IPS DF 6.9 (cell line): ENCODE data around the gene NOG.

Experiments
- DNase-seq: peaks from one replicate; pipeline ENCODE4 v3.0.0-alpha.2; 2013; ENCODE audit warnings: low read depth, low spot score
- H3K27ac ChIP-seq: one replicate; pipeline ENCODE4 v1.5.1; 2013; ENCODE audit warnings: low read length, control low read depth
- H3K27me3 ChIP-seq: 2 replicates; pipeline ENCODE4 v1.6.1; 2013; ENCODE audit warnings: mild to moderate bottlenecking, low read length; ENCODE audit not compliant: control insufficient read depth, insufficient read depth
- H3K36me3 ChIP-seq: 2 replicates; pipeline ENCODE4 v1.6.1; 2013; ENCODE audit warnings: low read length; ENCODE audit not compliant: control insufficient read depth, insufficient read depth
- H3K4me1 ChIP-seq: 2 replicates; pipeline ENCODE4 v1.6.1; 2013; ENCODE audit warnings: low read length; ENCODE audit not compliant: control insufficient read depth, insufficient read depth
- H3K4me3 ChIP-seq: 2 replicates; pipeline ENCODE4 v1.5.1; 2013; ENCODE audit warnings: mild to moderate bottlenecking, low read length
- H3K9me3 ChIP-seq: 2 replicates; pipeline ENCODE4 v1.6.1; 2013; ENCODE audit warnings: low read length, inconsistent platforms; ENCODE audit not compliant: control insufficient read depth, insufficient read depth
- WGBS: extraction: QIAGEN DNeasy Blood & Tissue Kit; methylation state at CpG from one replicate; pipeline ENCODE4 v1.1.7; 2013; ENCODE audit warnings: mixed read lengths, missing lambda C conversion rate; ENCODE audit not compliant: insufficient read length, insufficient coverage; 5-methylcytosine and 5-hydroxymethylcytosine counted together

The NOG gene

DNA sequence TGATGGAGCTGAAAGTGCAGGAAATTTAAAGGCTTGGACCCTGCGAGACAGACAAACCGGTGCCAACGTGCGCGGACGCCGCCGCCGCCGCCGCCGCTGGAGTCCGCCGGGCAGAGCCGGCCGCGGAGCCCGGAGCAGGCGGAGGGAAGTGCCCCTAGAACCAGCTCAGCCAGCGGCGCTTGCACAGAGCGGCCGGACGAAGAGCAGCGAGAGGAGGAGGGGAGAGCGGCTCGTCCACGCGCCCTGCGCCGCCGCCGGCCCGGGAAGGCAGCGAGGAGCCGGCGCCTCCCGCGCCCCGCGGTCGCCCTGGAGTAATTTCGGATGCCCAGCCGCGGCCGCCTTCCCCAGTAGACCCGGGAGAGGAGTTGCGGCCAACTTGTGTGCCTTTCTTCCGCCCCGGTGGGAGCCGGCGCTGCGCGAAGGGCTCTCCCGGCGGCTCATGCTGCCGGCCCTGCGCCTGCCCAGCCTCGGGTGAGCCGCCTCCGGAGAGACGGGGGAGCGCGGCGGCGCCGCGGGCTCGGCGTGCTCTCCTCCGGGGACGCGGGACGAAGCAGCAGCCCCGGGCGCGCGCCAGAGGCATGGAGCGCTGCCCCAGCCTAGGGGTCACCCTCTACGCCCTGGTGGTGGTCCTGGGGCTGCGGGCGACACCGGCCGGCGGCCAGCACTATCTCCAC lies at the start of gene NOG:
Gene NOG (plus strand): TSS at position 54 of the 674 bp plus-strand sequence. CDS start 525 bp downstream, at position 579.
- H3K27me3 ChIP-seq = peaks cover 17% of the 10 kb centered on the region; the same call in 1 of the 2 replicates
- no peak for DNase-seq

DNA sequence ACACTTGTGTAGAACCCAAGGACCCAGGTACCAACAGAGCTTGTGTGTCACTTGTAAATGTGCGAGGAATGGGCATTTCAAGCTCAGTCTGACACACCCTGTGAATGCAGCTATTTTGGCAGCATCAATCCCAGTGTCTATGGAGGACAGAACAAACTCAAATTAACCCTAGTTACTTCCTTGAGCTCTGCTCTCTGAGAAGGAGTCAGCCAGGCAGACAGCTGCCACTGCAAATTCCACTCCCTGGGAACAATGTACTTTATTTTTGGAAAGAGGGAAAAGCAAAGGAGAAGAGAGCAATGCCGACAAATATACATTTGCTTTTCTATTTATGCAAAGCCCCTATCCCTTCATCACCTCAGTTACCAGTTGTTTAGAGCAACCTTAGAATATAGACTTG lies 48.4 kb upstream of the NOG start:
- DNase-seq = no peak
- no CpG with 5 or more reads among the region's 2 CpGs for WGBS
- no peak overlapping the region for H3K27ac ChIP-seq
- no peaks in the 10 kb centered on the region for H3K27me3 ChIP-seq
- H3K36me3 ChIP-seq = no peaks in the 10 kb centered on the region
- H3K4me3 ChIP-seq = no peak overlapping the region
- 0 out of 2 replicates have a peak, but pooled peaks cover 2% of the 10 kb centered on the region for H3K4me1 ChIP-seq
- no peaks in the 10 kb centered on the region for H3K9me3 ChIP-seq

More for the DNA sequence above, at the start of gene NOG:
- no peak within 1 kb of the TSS for H3K27ac ChIP-seq
- no CpG with 5 or more reads among the region's 85 CpGs for WGBS
- H3K4me1 ChIP-seq = no peaks in the 10 kb centered on the region
- H3K9me3 ChIP-seq = no peaks in the 10 kb centered on the region
- H3K4me3 ChIP-seq = peak within 1 kb of the TSS; percentile 74; the same call in 1 of the 2 replicates
- no peaks in the 10 kb centered on the region for H3K36me3 ChIP-seq

DNA sequence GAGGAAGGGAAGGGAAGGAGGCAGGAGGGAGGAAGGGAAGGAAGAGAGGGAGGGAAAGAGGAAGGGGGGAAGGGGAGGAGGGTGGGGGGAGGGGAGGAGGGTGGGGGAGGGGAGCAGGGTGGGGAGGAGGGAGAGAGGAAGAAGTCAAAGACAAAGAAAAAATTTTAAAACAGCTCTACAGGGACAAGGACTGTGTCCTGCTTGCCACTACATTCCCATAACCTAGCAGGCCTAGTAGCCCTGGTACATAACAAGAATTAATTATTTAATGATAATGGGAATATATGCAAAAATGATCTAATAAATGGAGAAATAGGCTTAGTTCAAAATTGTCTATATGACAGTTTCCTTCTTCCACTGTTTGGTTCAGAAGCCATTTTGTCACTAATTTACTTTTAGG lies 47.6 kb upstream of the NOG start:
- Histone ChIP-seq H3K36me3 (no peaks in the 10 kb centered on the region), H3K27ac (no peak overlapping the region), H3K4me1 (0 out of 2 replicates have a peak, but pooled peaks cover 2% of the 10 kb centered on the region), H3K27me3 (no peaks in the 10 kb centered on the region), H3K4me3 (no peak overlapping the region), H3K9me3 (no peaks in the 10 kb centered on the region)
- DNase-seq = no peak

DNA sequence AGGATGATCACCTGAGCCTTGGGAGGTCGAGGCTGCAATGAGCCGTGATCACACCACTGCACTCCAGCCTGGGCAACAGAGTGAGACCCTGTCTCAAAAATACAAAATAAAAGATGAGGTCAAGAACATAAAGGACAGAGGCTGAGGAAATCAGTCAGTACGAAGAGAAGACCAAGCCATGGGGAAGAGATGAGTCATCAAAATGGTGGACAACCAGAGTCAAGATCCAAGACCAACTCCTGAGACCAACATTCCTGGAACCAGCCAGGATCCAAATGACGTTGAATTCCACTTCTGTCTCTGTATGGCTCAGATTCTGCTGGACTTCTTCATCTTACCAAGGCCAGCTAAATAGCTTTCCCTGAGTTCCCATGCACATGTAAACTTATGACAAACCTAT lies 44.8 kb upstream of the NOG start:
- no peak overlapping the region for H3K27ac ChIP-seq
- H3K9me3 ChIP-seq = no peaks in the 10 kb centered on the region
- no CpG with 5 or more reads among the region's 4 CpGs for WGBS
- H3K36me3 ChIP-seq = no peaks in the 10 kb centered on the region
- DNase-seq = no peak
- H3K4me3 ChIP-seq = no peak overlapping the region
- H3K4me1 ChIP-seq = 0 out of 2 replicates have a peak, but pooled peaks cover 2% of the 10 kb centered on the region
- H3K27me3 ChIP-seq = no peaks in the 10 kb centered on the region

DNA sequence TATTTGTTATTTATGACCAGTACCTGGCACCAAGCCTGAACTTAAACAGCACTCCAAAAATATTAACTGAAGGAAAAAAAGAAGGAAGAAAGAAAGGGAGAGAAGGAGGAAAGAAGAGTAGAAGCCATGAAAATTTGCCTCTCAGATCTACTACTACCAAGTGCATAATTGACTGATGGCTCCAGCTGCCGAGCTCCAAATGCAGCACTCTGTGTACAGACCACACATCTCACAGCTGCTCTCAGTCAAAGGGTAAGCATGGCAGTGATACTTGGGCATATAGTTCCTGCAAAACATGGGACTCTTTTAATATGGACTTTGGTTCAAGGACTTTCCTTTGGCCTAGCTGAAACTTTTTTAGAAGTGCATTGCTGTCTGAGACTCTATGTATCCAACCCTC lies 44.0 kb upstream of the NOG start:
- Histone ChIP-seq H3K9me3 (no peaks in the 10 kb centered on the region), H3K36me3 (no peaks in the 10 kb centered on the region), H3K4me1 (0 out of 2 replicates have a peak, but pooled peaks cover 2% of the 10 kb centered on the region), H3K27me3 (no peaks in the 10 kb centered on the region), H3K4me3 (no peak overlapping the region), H3K27ac (no peak overlapping the region)
- whole genome bisulfite sequencing = no CpG with 5 or more reads among the region's 1 CpG
- DNase-seq = no peak

DNA sequence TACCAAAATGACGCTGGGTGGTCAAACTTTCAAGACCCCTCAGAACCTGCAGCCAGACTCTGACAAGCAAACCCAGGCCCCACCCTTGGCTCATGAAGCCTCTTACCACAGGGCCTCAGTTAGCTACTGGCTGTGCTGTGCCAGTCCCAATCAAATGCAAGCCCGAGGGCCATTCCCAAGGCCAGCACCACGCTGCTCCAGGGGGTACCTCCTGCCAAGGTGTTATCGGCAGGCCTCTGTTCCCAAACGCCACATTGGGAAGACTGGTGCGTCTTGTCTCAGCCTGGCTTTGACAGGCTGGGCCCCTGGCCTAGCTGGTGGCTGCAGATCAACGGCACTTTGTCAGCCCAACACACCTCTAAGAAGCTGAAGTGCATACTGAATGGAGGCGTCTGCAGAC lies 35.8 kb upstream of the NOG start:
- Histone ChIP-seq H3K4me1 (no peaks in the 10 kb centered on the region), H3K27ac (no peak overlapping the region), H3K9me3 (no peaks in the 10 kb centered on the region), H3K27me3 (no peaks in the 10 kb centered on the region), H3K4me3 (no peak overlapping the region), H3K36me3 (no peaks in the 10 kb centered on the region)
- WGBS = no CpG with 5 or more reads among the region's 8 CpGs
- DNase-seq = no peak

DNA sequence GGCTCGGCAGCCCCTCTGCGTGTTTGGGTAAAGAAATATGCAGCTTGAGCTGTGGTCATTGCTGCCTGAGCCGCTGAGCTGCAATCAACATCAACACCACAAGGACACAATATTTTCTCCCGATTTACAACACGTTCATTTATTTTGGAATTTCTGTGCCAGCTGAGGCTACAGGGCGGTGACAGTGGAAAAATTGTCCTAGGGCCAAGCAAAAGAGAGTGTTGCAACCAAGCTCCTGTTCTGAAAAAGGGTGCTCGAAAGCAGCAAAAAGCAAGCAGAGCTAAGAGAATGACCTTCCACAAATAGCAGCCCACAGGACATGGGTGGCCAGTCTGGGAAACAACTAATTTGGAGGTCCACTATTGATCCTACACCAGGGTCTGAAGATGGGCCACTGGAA lies 35.4 kb upstream of the NOG start:
- Histone ChIP-seq H3K4me3 (no peak overlapping the region), H3K27ac (no peak overlapping the region), H3K4me1 (no peaks in the 10 kb centered on the region), H3K36me3 (no peaks in the 10 kb centered on the region), H3K9me3 (no peaks in the 10 kb centered on the region), H3K27me3 (no peaks in the 10 kb centered on the region)
- WGBS = no CpG with 5 or more reads among the region's 7 CpGs
- no peak for DNase-seq

DNA sequence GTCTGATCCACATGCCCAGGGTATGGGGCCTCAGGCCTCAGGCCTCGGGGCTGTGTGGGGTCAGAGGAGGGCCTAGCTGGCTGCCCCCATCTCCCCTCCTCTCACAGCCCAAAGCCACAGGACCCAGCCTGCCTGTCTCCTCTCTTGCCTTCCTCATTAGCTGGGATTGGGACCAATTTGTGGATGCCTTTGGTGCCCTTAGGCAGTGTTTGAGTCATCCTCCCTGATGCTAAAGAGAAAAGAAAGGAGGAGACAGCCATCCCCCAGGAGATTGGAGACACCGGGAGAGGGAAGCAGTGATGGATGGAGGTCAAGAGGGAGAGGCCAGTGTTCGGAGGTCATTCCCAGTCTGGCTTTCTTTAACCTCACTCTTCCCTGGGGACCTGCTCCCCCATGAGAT lies 23.3 kb upstream of the NOG start:
- Histone ChIP-seq H3K27ac (no peak overlapping the region), H3K4me1 (no peaks in the 10 kb centered on the region), H3K4me3 (no peak overlapping the region), H3K9me3 (no peaks in the 10 kb centered on the region), H3K36me3 (no peaks in the 10 kb centered on the region), H3K27me3 (no peaks in the 10 kb centered on the region)
- no peak for DNase-seq
- WGBS = no CpG with 5 or more reads among the region's 3 CpGs

DNA sequence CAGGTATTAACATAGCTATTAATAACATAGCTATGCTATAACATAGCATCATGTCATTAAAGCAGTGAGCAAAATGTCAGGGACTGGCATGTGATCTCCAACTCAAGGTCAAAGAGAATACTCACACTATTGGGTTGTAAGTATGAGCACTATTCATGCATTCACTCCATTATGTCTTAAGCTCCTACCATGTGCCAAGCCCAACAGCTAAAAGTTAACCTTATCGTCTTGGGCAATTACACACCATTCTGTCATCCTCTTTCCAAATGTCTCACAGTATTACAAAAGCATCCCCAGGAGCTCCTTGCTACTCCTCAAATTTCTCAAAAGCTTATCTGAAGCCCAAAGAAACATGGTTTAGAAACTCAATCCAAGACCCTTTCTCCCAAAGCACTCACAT lies 22.0 kb upstream of the NOG start:
- WGBS = no CpG with 5 or more reads among the region's 1 CpG
- Histone ChIP-seq H3K27me3 (no peaks in the 10 kb centered on the region), H3K9me3 (no peaks in the 10 kb centered on the region), H3K27ac (no peak overlapping the region), H3K36me3 (no peaks in the 10 kb centered on the region), H3K4me1 (no peaks in the 10 kb centered on the region), H3K4me3 (no peak overlapping the region)
- no peak for DNase-seq

DNA sequence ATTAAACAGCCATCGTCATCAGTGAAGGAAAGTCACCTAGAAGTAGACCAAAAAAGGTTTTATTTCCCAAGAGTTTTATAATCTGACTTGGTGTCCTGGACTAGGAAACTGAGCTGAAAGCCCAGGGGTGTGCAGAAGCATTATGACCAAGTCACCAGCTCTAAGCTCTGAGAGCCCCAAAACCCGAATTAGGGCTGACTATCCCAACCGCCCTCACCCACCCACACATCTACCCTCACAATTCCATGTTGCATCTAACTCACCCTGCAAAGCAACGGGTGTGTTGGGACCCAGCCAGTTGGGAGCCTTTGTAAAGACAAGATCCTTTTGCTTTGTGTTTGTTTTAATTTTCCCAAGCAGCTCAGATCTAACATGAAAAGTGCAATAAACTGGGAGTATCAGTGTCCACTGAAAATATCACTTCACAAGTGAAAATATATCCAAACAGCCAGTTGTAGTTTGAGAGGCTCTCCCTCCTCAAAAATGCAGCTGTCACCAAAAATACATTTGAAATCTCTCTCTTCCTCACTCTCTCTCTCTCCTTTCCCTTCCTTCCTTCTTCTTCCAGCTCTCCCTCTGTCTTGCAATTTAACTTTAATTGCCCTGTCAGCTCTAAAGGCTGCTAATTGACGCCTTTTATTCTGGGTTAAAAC lies 16.2 kb upstream of the NOG start:
- H3K4me3 ChIP-seq = no peak overlapping the region
- no peak overlapping the region for H3K27ac ChIP-seq
- no peaks in the 10 kb centered on the region for H3K9me3 ChIP-seq
- WGBS = no CpG with 5 or more reads among the region's 5 CpGs
- DNase-seq = no peak
- H3K36me3 ChIP-seq = no peaks in the 10 kb centered on the region
- H3K4me1 ChIP-seq = peaks cover 2% of the 10 kb centered on the region; the same call in 1 of the 2 replicates
- H3K27me3 ChIP-seq = no peaks in the 10 kb centered on the region

DNA sequence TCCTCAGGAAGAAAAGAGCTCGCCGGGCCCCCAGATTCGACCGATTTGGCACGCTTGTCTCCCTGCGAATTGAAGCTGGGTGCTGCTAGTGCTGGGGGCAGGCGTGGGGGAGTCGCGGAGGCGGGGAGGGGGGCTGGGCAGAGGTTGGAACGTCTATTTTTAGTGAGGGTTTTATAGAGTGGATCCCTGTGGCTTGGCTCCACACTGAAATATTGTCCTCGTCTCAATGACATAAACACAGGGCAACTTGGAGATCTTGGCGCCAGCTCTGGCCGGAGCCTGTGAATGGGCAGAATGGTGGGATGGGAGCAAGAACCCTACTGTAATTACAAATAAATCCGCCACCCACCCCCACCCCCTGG lies 15.7 kb upstream of the NOG start:
- no peak overlapping the region for H3K27ac ChIP-seq
- no peak for DNase-seq
- peaks cover 2% of the 10 kb centered on the region; the same call in 1 of the 2 replicates for H3K4me1 ChIP-seq
- no peaks in the 10 kb centered on the region for H3K27me3 ChIP-seq
- H3K36me3 ChIP-seq = no peaks in the 10 kb centered on the region
- no peaks in the 10 kb centered on the region for H3K9me3 ChIP-seq
- H3K4me3 ChIP-seq = no peak overlapping the region
- WGBS = no CpG with 5 or more reads among the region's 15 CpGs
